ENCODE data around the gene NLGN1. TPM values are rescaled to one million over a fixed set of nuclear protein-coding genes. Genes with fewer than 3 reads are reported as not detected.

Gene NLGN1
- total and polyA plus RNA-seq, 11 donors = 1.8 to 27.6 (median 15.5) TPM

GRCh38 chr3:173770796-173771573 lies 373.4 kb downstream of the NLGN1 start:
- TF ChIP-seq CTCF (IDR thresholded peaks at IDR 0.05) = no peak
- no peak for TF ChIP-seq POLR2A (IDR thresholded peaks at IDR 0.05)
- intact Hi-C loops (cut with DNase I) = no loop called here
- Histone ChIP-seq H3K9me3 (no peaks in the 10 kb centered on the region), H3K27ac (no peak overlapping the region), H3K4me1 (no peaks in the 10 kb centered on the region), H3K36me3 (no peaks in the 10 kb centered on the region), H3K4me3 (no peak overlapping the region), H3K27me3 (no peaks in the 10 kb centered on the region)
- no peak for ATAC-seq
- no peak for DNase-seq
- 74 to 75% (median 74%) methylated on average over 3 of the region's 3 CpGs for WGBS, 4 donors

- Histone ChIP-seq H3K4me1 (no peaks in the 10 kb centered on the region), H3K27ac (no peak overlapping the region), H3K27me3 (no peaks in the 10 kb centered on the region), H3K9me3 (no peaks in the 10 kb centered on the region), H3K4me3 (no peak overlapping the region), H3K36me3 (no peaks in the 10 kb centered on the region)
- 79 to 88% (median 84%) methylated on average over 3 of the region's 3 CpGs for WGBS, 4 donors
- TF ChIP-seq POLR2A (IDR thresholded peaks at IDR 0.05) (no peak), CTCF (IDR thresholded peaks at IDR 0.05) (no peak)
- ATAC-seq = no peak
- intact Hi-C loops (cut with DNase I) = no loop called here
- no peak for DNase-seq
Observed at GRCh38 chr3:173773800-173774199, 376.3 kb downstream of the NLGN1 start.

- intact Hi-C loops (cut with DNase I) = no loop called here
- TF ChIP-seq CTCF (IDR thresholded peaks at IDR 0.05) (no peak), POLR2A (IDR thresholded peaks at IDR 0.05) (no peak)
- no peak overlapping the region for H3K4me3 ChIP-seq
Observed at GRCh38 chr3:173774294-173774693, 376.8 kb downstream of the NLGN1 start.

GRCh38 chr3:173778251-173778650 lies 380.7 kb downstream of the NLGN1 start:
- Histone ChIP-seq H3K9me3 (no peaks in the 10 kb centered on the region), H3K4me3 (no peak overlapping the region), H3K27me3 (no peaks in the 10 kb centered on the region), H3K27ac (no peak overlapping the region), H3K36me3 (no peaks in the 10 kb centered on the region), H3K4me1 (no peaks in the 10 kb centered on the region)
- no peak for DNase-seq
- intact Hi-C loops (cut with DNase I) = no loop called here
- TF ChIP-seq CTCF (IDR thresholded peaks at IDR 0.05) (no peak), POLR2A (IDR thresholded peaks at IDR 0.05) (no peak)
- 79 to 89% (median 86%) methylated on average over 2 of the region's 2 CpGs for WGBS, 4 donors
- ATAC-seq = no peak

More at GRCh38 chr3:173774294-173774693, 376.8 kb downstream of the NLGN1 start:
- no peak for DNase-seq
- Histone ChIP-seq H3K9me3 (no peaks in the 10 kb centered on the region), H3K4me1 (no peaks in the 10 kb centered on the region), H3K27ac (no peak overlapping the region), H3K36me3 (no peaks in the 10 kb centered on the region), H3K27me3 (no peaks in the 10 kb centered on the region)
- ATAC-seq = no peak

Data from heart left ventricle (tissue), 16 donors.